HG03097 (cell line): ENCODE measurements around the gene CNOT2.

Experiments used
- ATAC-seq: cut with Tn5 transposase; IDR thresholded peaks from one replicate; pipeline ENCODE4 v1.9.1; 2021; ENCODE audit not compliant: unreplicated experiment, low FRiP score

The CNOT2 gene

GRCh38 chr12:70242695-70243509, at the start of gene CNOT2:
Gene CNOT2 (plus strand): TSS chr12:70243433. CDS start chr12:70278227, 34,794 bp downstream.
- ATAC-seq = peak; percentile 77

DNA sequence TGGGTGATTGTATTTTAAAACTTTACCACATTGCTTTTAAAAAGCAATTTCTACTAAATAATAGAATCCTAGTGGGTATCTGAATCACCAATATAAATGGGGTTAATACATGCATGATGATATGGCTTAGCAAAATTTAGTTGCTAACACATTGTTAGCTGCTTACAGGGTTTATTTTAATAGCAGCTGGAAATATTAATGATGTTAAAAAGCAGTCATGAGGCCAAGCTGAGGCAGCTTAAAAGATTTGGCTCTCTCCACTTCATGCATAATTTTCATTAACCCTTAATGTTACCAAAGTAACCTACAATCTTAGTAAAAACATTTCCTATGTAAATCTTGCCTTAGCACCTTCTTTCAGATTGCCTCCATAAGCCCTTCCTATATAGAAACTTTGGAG, 49.2 kb upstream of the CNOT2 start:
- no peak for ATAC-seq

DNA sequence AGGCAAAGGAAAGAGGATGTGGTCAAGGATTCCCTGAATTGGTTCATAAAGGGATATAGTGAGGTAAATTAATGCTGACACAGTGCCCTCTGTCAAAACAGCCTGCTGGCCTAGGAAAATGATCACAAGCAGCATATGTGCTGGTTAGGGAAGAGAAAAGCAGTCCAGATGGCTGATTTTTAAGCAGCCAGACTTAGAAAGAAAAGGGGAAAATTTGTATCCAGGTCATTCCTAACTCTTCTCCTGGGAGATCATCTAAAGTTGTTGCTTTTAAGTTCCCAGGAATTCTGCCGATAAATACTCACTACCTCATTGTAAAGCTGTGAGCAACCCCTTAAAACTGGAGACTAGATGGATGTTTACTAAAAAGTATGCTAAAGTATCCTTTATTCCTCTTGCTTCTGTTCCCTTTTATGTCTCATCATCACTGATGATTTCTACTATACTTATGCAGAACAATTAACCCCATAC, 46.4 kb upstream of the CNOT2 start:
- no peak for ATAC-seq

GRCh38 chr12:70197345-70197744, 45.9 kb upstream of the CNOT2 start:
- ATAC-seq = no peak

DNA sequence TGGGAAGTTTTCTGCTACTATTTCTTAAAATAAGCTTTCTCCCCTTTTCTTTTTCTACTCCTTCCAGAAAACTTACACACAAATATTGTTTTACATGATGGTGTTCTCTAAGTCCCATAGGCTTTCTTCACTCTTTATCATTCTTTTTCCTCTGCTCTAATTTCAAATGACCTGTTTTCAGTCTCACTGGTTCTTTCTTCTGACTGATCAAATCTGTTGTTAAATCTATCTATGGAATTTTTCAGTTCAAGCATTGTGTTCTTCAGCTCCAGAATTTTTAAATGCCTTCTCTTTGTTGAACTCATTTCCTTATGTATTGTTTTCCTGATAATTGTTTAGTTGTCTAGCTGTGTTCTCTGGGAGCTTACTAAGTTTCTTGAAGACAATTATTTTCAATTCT, 29.5 kb upstream of the CNOT2 start:
- ATAC-seq = no peak

- ATAC-seq = no peak
Observed at GRCh38 chr12:70214972-70215617, 28.1 kb upstream of the CNOT2 start.

GRCh38 chr12:70217416-70217815, 25.8 kb upstream of the CNOT2 start:
- no peak for ATAC-seq

DNA sequence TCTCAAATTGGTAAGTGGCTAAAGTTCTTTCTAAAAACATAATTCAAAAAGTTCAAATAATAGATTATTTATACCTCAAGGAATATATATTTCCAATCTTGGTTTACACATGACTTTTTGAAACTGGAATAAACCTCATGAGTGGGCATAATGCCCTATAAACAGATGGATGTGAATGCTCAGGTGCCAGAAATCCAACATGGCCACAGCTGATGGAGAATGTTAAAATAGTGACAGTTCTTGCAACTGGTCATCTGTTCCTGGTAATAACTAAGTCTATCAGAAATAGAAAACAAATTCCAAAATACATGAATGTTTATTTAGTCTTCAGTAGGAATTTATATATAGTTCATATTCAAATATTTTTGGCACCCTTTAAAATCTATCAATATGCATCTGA, 21.6 kb upstream of the CNOT2 start:
- no peak for ATAC-seq

- no peak for ATAC-seq
Observed at GRCh38 chr12:70227911-70228310, 15.3 kb upstream of the CNOT2 start.

DNA sequence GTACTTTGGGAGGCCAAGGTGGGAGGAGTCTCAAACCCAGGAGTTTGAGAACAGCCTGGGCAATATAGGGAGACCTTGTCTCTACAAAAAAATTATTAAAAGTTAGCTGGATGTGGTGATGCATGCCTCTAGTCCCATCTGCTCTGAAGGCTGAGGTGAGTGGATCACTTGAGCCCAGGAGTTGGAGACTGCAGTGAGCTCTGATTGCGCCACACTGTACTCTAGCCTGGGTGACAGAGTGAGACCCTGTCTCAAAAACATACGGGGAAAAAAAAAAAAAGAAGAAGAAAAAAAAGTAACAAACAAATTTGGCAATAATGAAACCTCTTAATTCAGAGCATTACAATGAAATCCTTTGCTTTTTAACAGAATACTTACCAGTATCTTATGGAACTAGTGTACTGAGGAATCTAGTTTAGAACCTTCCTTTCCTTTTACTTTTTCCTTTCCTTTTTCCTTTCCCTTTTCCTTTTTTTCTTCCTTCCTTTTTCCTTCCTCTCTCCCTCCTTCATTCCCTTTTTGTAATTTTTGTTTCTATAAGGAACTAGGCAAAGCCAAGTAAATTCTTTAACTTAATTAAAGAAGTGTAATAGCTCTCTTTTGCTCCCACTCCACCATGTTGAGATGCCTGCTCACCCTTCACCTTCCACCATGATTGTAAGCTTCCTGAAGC, 12.2 kb upstream of the CNOT2 start:
- ATAC-seq = no peak

DNA sequence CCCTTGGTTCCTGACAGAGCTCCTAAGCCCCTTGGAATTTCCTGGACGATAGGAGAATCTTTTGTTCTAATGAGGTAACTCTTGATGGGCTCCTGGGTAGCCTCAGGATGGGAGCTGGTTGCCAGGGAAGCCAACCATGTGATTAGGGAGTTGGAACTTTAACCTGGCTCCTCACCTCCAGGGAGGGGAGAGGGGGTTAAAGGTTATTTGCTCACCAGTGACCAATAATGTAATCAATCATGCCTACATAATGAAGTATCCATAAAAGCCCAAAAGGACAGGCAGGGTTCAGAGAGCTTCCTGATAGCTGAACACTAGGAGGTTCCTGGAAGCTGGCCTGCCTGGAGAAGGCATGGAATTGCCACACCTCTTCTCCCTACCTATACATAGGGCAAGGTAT, 6.2 kb upstream of the CNOT2 start:
- no peak for ATAC-seq

DNA sequence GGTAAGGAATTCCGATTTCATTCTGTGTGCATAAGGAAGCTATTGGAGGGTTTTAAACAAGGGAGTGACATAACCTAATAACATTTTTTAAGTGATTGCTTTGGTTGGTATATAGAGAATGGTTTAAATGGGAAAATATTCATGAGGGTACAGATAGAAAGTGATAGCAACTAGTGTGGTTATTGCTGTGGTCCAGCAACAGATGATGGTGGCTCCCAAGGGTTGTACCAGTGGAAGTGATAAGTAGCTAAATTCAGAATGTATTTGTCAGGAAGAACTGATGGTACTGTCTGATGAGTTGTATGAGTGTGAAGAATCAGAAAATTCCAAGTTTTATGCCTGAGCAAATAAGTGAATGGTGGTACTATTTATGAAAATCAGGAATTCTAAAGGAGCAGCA, 2.6 kb upstream of the CNOT2 start:
- ATAC-seq = no peak

- ATAC-seq = no peak
Observed at GRCh38 chr12:70241845-70242244, 1.4 kb upstream of the CNOT2 start.

DNA sequence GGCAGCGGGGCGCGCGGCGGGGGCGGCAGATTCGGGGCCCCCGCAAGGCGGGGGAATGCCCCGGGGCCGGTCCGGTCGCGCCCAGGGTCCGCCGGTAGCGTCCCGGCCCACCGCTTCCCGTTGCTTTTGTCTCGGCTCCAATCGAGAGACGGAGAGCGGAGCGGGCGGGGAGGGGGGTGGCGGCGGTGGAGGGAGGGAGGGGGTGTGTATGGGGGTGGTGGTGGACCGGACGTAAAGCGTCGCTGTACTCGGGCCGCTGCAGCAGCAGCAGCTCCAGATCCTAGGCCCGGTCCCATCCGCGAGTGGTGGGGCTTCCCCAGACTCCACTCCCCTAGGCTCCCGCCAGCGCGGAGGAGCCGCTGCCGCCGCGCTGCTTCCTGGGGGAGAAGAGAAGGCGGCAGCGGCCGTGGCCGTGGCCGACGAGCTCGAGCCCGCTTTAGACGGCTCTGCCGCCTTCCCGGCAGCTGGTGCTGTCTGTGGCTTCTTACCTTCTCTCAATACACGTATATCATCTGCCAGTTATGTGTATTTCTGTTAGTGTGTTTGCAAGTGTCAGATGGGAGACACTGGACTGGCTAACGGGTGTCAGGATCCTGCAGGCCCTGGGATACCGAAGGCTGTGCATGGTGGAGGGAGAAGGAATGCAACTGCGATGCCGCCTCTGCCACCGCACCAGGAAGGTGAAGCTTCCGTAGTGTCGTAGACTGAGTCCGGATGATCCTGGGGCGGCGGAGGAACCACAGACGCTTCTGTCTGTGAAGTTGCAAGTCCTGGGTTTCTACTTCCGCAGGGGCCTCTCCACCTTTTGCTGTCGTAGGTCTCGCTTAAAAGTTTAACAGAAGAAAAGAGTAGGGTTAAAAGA, 508 bp downstream of the CNOT2 start:
- peak; percentile 47 for ATAC-seq

DNA sequence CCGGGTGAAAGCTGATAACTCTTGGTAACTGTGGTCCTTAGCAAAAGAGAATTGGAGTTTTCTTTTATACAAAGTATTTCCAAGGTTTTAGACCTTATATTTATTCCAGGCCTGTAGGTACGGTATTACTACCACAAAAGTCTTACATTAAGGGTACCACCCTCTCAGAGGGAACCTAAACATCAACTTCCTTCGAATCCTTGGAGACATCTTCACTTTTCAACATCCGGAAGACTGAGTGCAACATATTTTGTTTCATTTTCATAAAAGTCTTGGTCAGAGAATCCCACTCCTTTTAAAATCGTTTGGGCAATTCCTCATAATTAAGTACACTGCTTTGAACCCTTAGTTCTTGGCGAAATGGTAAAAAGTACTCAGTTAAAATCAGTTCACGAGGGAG, 1.2 kb downstream of the CNOT2 start:
- ATAC-seq = no peak

GRCh38 chr12:70245458-70245857, 2.2 kb downstream of the CNOT2 start:
- ATAC-seq = no peak

- ATAC-seq = no peak
Observed at GRCh38 chr12:70246580-70246979, 3.3 kb downstream of the CNOT2 start.

DNA sequence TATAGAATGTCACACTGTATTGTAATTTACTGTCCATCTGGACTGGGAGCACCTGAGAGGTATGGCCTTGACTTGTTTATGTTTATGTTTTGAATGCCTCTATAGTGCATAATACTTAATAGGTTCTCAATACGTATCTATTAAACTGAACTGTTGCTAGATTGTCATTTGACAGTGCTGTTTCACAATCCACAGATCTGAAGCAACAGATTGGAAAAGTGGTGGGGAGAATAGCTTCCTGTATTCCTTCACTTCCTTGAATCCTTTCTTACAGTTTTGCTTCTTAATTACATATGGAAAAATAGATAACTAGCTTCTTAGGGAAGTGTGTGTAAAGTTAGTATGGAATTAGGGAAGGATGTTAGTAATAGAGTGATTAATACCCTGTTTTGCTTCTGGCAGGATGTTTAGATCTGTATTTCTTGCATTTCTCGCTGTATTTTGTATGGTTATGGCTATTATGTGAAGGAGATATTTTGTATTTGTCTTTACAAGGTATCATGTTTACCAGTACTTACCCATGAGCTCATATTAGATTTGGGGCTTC, 4.5 kb downstream of the CNOT2 start:
- ATAC-seq = no peak

DNA sequence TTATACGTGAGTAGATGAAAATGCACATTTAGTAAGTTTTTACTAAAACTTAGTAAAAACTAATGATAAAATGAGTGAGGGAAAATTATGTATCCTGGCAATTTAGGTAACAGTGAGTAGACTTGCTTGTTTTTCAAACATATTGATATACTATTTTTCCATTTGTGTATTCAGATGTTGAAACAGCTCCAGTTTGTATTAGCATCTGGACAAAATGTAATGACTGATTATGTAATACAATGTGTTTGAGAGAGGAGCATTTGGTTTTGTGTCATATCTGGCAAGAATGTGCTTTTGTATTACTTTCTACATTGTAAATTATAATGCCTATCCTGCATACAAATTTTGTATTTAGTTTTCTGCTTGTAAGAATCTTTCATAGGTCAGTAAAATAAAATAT, 5.6 kb downstream of the CNOT2 start:
- no peak for ATAC-seq

DNA sequence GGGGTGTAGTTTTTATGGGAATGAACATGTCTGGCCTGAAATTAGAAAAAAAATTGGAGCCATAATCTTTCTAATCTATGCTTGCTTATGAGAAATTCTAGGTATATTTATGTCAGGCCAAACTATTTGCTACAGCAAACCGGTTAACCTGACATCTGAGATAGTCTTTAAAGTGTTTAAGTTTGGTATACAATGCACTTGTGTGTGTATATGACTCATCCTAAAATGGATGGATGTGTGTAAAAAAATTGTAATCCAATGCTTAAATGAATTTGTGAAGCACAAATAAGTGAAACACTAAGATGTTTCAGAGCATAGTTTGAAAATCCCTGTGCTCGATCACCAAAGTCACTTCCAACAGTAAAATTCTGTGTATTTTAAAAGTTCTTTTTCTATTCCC, 6.7 kb downstream of the CNOT2 start:
- no peak for ATAC-seq
